Common myeloid progenitor, CD34-positive (primary cell): ENCODE results near the gene GNAO1.

ENCODE experiments used
- CTCF ChIA-PET: fragments of 350-600 bp; sonication (Branson Sonifier 250); formaldehyde crosslinking; loops from one replicate; lab custom pipeline; 2021; ENCODE audit warnings: antibody characterized with exemption; lab: Charles Lee
- POLR2A ChIA-PET: fragments of 350-600 bp; sonication (Branson Sonifier 250); formaldehyde crosslinking; loops from one replicate; lab custom pipeline; 2021; ENCODE audit warnings: antibody characterized with exemption; lab: Charles Lee
- DNase-seq, 3 donors: peaks; one replicate each; pipeline versions ENCODE4 v3.0.0 to v3.0.0-alpha.2; 2013
- H3K27ac ChIP-seq, 2 experiments: 1 replicate in 1 of 2; 2 replicates in 1 of 2; pipeline ENCODE4 v1.7.0; 2013; ENCODE audit warnings: inconsistent platforms in 2 of 2, low read length in 2 of 2, mild to moderate bottlenecking in 2 of 2, low read depth in 1 of 2, moderate library complexity in 1 of 2; ENCODE audit not compliant: severe bottlenecking in 2 of 2, insufficient read depth in 1 of 2, poor library complexity in 1 of 2
- H3K27me3 ChIP-seq, 5 experiments: replicated peaks in 2 of 5; 1 replicate in 3 of 5; 2 replicates in 2 of 5; pipeline versions ENCODE4 v1.6.1 to v1.7.0; 2013; ENCODE audit warnings: low read length in 4 of 5, mild to moderate bottlenecking in 2 of 5, moderate library complexity in 2 of 5, inconsistent platforms in 1 of 5; ENCODE audit not compliant: insufficient read depth in 5 of 5, control insufficient read depth in 4 of 5
- H3K36me3 ChIP-seq, 4 experiments: 1 replicate in 2 of 4; 2 replicates in 2 of 4; pipeline versions ENCODE4 v1.6.1 to v1.7.0; 2013; ENCODE audit warnings: low read length in 3 of 4, control low read depth in 1 of 4, mild to moderate bottlenecking in 1 of 4; ENCODE audit not compliant: control insufficient read depth in 4 of 4, insufficient read depth in 4 of 4
- H3K4me1 ChIP-seq, 4 experiments: 1 replicate in 3 of 4; 2 replicates in 1 of 4; pipeline versions ENCODE4 v1.6.1 to v1.7.1; 2013; ENCODE audit warnings: low read length in 3 of 4, mild to moderate bottlenecking in 3 of 4, control low read depth in 1 of 4, inconsistent platforms in 1 of 4, moderate library complexity in 1 of 4; ENCODE audit not compliant: control insufficient read depth in 4 of 4, insufficient read depth in 4 of 4; ENCODE audit errors: control extremely low read depth in 1 of 4
- H3K4me3 ChIP-seq, 7 experiments: 1 replicate in 4 of 7; 2 replicates in 3 of 7; pipeline versions ENCODE4 v1.5.1 to v1.7.0; 2013; ENCODE audit warnings: mild to moderate bottlenecking in 7 of 7, low read length in 6 of 7, moderate library complexity in 6 of 7, inconsistent platforms in 2 of 7, low read depth in 2 of 7, control low read depth in 1 of 7; ENCODE audit not compliant: insufficient read depth in 4 of 7, control insufficient read depth in 1 of 7; ENCODE audit errors: extremely low read depth in 1 of 7
- H3K9me3 ChIP-seq, 5 experiments: 1 replicate in 4 of 5; 2 replicates in 1 of 5; pipeline versions ENCODE4 v1.6.1 to v1.7.1; 2013; ENCODE audit warnings: low read length in 4 of 5, mild to moderate bottlenecking in 2 of 5, inconsistent platforms in 1 of 5, low read depth in 1 of 5, moderate library complexity in 1 of 5; ENCODE audit not compliant: control insufficient read depth in 4 of 5, insufficient read depth in 2 of 5; ENCODE audit errors: control extremely low read depth in 1 of 5
- WGBS: methylation state at CpG from one replicate; pipeline ENCODE4 v1.1.5; 2013; ENCODE audit not compliant: insufficient coverage; 5-methylcytosine and 5-hydroxymethylcytosine counted together

The GNAO1 gene

GRCh38 chr16:56269281-56269680 lies 78.0 kb downstream of the GNAO1 start:
- Histone ChIP-seq H3K4me3 (no peak overlapping the region), H3K36me3 (no peaks in the 10 kb centered on the region), H3K9me3 (no peaks in the 10 kb centered on the region), H3K27me3 (no peaks in the 10 kb centered on the region), H3K27ac (no peak overlapping the region), H3K4me1 (peaks cover 1 to 9% (median 3%) of the 10 kb centered on the region in 4 experiments)
- CTCF ChIA-PET, result interaction anchor here (1.2 to 1.6 kb wide), 2 partner anchors 47 to 49 kb away, joined by 3 to 6 read pairs; no protein-coding TSS in a partner anchor
- WGBS, result 94% methylated on average over 13 of the region's 13 CpGs
- no peak for DNase-seq
- POLR2A ChIA-PET, result no interaction called here

- DNase-seq, result peak in 1 of 3 donors; percentile 12
- 94% methylated on average over 7 of the region's 7 CpGs for WGBS
- Histone ChIP-seq H3K4me3 (no peak overlapping the region), H3K36me3 (no peaks in the 10 kb centered on the region), H3K27ac (no peak overlapping the region), H3K9me3 (no peaks in the 10 kb centered on the region), H3K27me3 (no peaks in the 10 kb centered on the region), H3K4me1 (peaks cover 0 to 6% (median 2%) of the 10 kb centered on the region in 4 experiments)
- ChIA-PET CTCF (interaction anchor here (0.8 to 1.6 kb wide), 5 partner anchors 8 to 48 kb away, joined by 3 to 6 read pairs (median 3); no protein-coding TSS in a partner anchor), POLR2A (no interaction called here)
Measured at GRCh38 chr16:56269811-56270684, 78.8 kb downstream of the GNAO1 start.

- Histone ChIP-seq H3K4me1 (peaks cover 0 to 6% (median 2%) of the 10 kb centered on the region in 4 experiments), H3K27ac (no peak overlapping the region), H3K9me3 (no peaks in the 10 kb centered on the region), H3K36me3 (no peaks in the 10 kb centered on the region), H3K27me3 (no peaks in the 10 kb centered on the region), H3K4me3 (no peak overlapping the region)
- ChIA-PET CTCF (interaction anchor here (0.8 to 1.9 kb wide), 6 partner anchors 8 to 45 kb away, joined by 3 to 7 read pairs (median 3); no protein-coding TSS in a partner anchor), POLR2A (no interaction called here)
- no peak for DNase-seq
- 93% methylated on average over 3 of the region's 3 CpGs for WGBS
Measured at GRCh38 chr16:56270828-56271227, 79.5 kb downstream of the GNAO1 start.

- no peak for DNase-seq
- Histone ChIP-seq H3K4me1 (peaks cover 0 to 8% (median 2%) of the 10 kb centered on the region in 4 experiments), H3K4me3 (no peak overlapping the region), H3K9me3 (no peaks in the 10 kb centered on the region), H3K36me3 (no peaks in the 10 kb centered on the region), H3K27ac (no peak overlapping the region), H3K27me3 (no peaks in the 10 kb centered on the region)
- POLR2A ChIA-PET, result no interaction called here
- CTCF ChIA-PET, result interaction anchor here (1.1 to 1.9 kb wide), 2 partner anchors 10 to 20 kb away, joined by 3 to 7 read pairs; no protein-coding TSS in a partner anchor
Measured at GRCh38 chr16:56272583-56272894, 81.2 kb downstream of the GNAO1 start.

GRCh38 chr16:56273615-56274014 lies 82.3 kb downstream of the GNAO1 start:
- WGBS, result 97% methylated on average over 4 of the region's 4 CpGs
- POLR2A ChIA-PET, result no interaction called here

GRCh38 chr16:56274369-56274768 lies 83.1 kb downstream of the GNAO1 start:
- WGBS, result 100% methylated on average over 1 of the region's 4 CpGs
- POLR2A ChIA-PET, result no interaction called here
- CTCF ChIA-PET, result interaction anchor here (0.7 to 1.3 kb wide), 5 partner anchors 11 to 46 kb away, joined by 3 to 6 read pairs (median 3); no protein-coding TSS in a partner anchor

More at GRCh38 chr16:56273615-56274014, 82.3 kb downstream of the GNAO1 start:
- Histone ChIP-seq H3K36me3 (no peaks in the 10 kb centered on the region), H3K4me3 (no peak overlapping the region), H3K27ac (no peak overlapping the region), H3K4me1 (peaks cover 3 to 19% (median 9%) of the 10 kb centered on the region in 4 experiments), H3K27me3 (no peaks in the 10 kb centered on the region), H3K9me3 (no peaks in the 10 kb centered on the region)
- no peak for DNase-seq
- CTCF ChIA-PET, result interaction anchor here (1.0 to 1.3 kb wide), 5 partner anchors 9 to 46 kb away, joined by 3 to 6 read pairs (median 3); no protein-coding TSS in a partner anchor

GRCh38 chr16:56275076-56275475 lies 83.8 kb downstream of the GNAO1 start:
- 60% methylated on average over 1 of the region's 4 CpGs for WGBS
- Histone ChIP-seq H3K4me1 (peaks cover 3 to 34% (median 24%) of the 10 kb centered on the region in 4 experiments), H3K36me3 (no peaks in the 10 kb centered on the region), H3K27me3 (no peaks in the 10 kb centered on the region), H3K9me3 (no peaks in the 10 kb centered on the region), H3K27ac (no peak overlapping the region), H3K4me3 (no peak overlapping the region)
- POLR2A ChIA-PET, result no interaction called here
- CTCF ChIA-PET, result interaction anchor here (1.3 to 1.7 kb wide), 2 partner anchors 32 to 45 kb away, joined by 3 read pairs; no protein-coding TSS in a partner anchor
- peak in 2 of 3 donors; percentile 24 to 42 for DNase-seq

More at GRCh38 chr16:56274369-56274768, 83.1 kb downstream of the GNAO1 start:
- no peaks in the 10 kb centered on the region for H3K9me3 ChIP-seq
- no peak overlapping the region for H3K4me3 ChIP-seq
- peaks cover 3 to 26% (median 17%) of the 10 kb centered on the region in 4 experiments for H3K4me1 ChIP-seq
- no peak overlapping the region for H3K27ac ChIP-seq
- H3K27me3 ChIP-seq, result no peaks in the 10 kb centered on the region
- DNase-seq, result no peak
- H3K36me3 ChIP-seq, result no peaks in the 10 kb centered on the region
